MM.1S (cell line): ENCODE measurements around the gene DTYMK.

Experiments used
- DNase-seq: peaks from one replicate; pipeline ENCODE4 v3.0.0-alpha.2; 2015
- H2AFZ ChIP-seq: fragments of 300-600 bp; sonication (generic); 2 replicates; pipeline ENCODE4 v1.6.0; 2016; ENCODE audit warnings: antibody characterized with exemption, low read length
- H3F3A ChIP-seq: fragments of 300-600 bp; sonication (generic); 2 replicates; pipeline ENCODE4 v1.6.1; 2016; ENCODE audit warnings: mild to moderate bottlenecking, antibody characterized with exemption, low read length, moderate library complexity, mixed read lengths; ENCODE audit not compliant: insufficient read depth
- H3K27ac ChIP-seq: fragments of 300-600 bp; sonication (generic); 2 replicates; pipeline ENCODE4 v1.5.1; 2016; ENCODE audit warnings: mild to moderate bottlenecking, low read length
- H3K27me3 ChIP-seq: fragments of 300-600 bp; sonication (generic); replicated peaks from 2 replicates; pipeline ENCODE4 v1.6.0; 2016; ENCODE audit warnings: low read length; ENCODE audit not compliant: insufficient read depth
- H3K36me3 ChIP-seq: fragments of 300-600 bp; sonication (generic); replicated peaks from 2 replicates; pipeline ENCODE4 v1.6.1; 2016; ENCODE audit warnings: mild to moderate bottlenecking, low read length, mixed read lengths; ENCODE audit not compliant: insufficient read depth
- H3K4me1 ChIP-seq: fragments of 300-600 bp; sonication (generic); 2 replicates; pipeline ENCODE4 v1.6.1; 2016; ENCODE audit warnings: low read length, mixed read lengths
- H3K4me2 ChIP-seq: fragments of 300-600 bp; sonication (generic); 2 replicates; pipeline ENCODE4 v1.6.0; 2016; ENCODE audit warnings: low read depth, low read length
- H3K4me3 ChIP-seq: fragments of 300-600 bp; sonication (generic); 2 replicates; pipeline ENCODE4 v1.5.1; 2016; ENCODE audit warnings: low read length, mixed read lengths
- H3K79me2 ChIP-seq: fragments of 300-600 bp; sonication (generic); 2 replicates; pipeline ENCODE4 v1.6.1; 2016; ENCODE audit warnings: mixed run types, low read length, mixed read lengths
- H3K9ac ChIP-seq: fragments of 300-600 bp; sonication (generic); 2 replicates; pipeline ENCODE4 v1.6.1; 2016; ENCODE audit warnings: low read length, mixed read lengths
- H3K9me2 ChIP-seq: fragments of 300-600 bp; sonication (generic); replicated peaks from 2 replicates; pipeline ENCODE4 v1.6.1; 2016; ENCODE audit warnings: mild to moderate bottlenecking, low read length, mixed read lengths; ENCODE audit not compliant: insufficient read depth
- H3K9me3 ChIP-seq: fragments of 300-600 bp; sonication (generic); replicated peaks from 2 replicates; pipeline ENCODE4 v1.6.1; 2016; ENCODE audit warnings: mild to moderate bottlenecking, low read length, mixed read lengths; ENCODE audit not compliant: insufficient read depth
- H4K20me1 ChIP-seq: fragments of 300-600 bp; sonication (generic); 2 replicates; pipeline ENCODE4 v1.6.1; 2016; ENCODE audit warnings: mild to moderate bottlenecking, low read length, moderate library complexity, mixed read lengths; ENCODE audit not compliant: insufficient read depth
- EZH2 ChIP-seq: fragments of 300-600 bp; sonication (generic); optimal IDR thresholded peaks from 2 replicates; pipeline ENCODE3; 2017; ENCODE audit warnings: low read depth, mild to moderate bottlenecking, antibody characterized with exemption, low read length, mixed read lengths
- EZH2phosphoT487 ChIP-seq: fragments of 300-600 bp; sonication (generic); IDR thresholded peaks from 2 replicates; pipeline ENCODE4 v1.6.1; 2018; ENCODE audit warnings: antibody characterized with exemption, low read length
- TF ChIP-seq, protein P1 (sequence below): fragments of 300-600 bp; sonication (generic); IDR thresholded peaks from 2 replicates; pipeline ENCODE4 v1.5.1; 2016; ENCODE audit warnings: antibody characterized with exemption, low read length, mixed read lengths

DTYMK gene

DNA sequence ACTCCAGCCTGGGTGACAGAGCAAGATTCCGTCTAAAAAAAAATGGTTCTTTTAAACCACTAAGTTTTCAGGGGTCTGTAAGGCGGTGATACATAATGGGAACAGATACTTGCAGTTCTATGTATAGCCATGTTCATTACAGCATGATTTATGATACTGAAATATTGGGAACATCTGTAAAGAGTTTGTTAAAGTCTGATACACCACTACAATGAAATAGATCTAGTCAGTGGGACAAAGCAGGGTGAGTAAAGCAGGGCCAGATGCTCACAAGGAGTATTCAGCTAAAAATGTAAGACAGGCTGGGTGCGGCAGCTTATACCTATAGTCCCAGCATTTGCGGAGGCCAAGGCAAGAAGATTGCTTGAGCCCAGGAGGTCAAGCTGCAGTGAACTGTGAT, 9.0 kb upstream of the DTYMK start:
- no peaks in the 10 kb centered on the region for H3K9me3 ChIP-seq
- no peak overlapping the region for H3K4me2 ChIP-seq
- H3K9me2 ChIP-seq = no peaks in the 10 kb centered on the region
- H2AFZ ChIP-seq = no peak overlapping the region
- H3K36me3 ChIP-seq = no peaks in the 10 kb centered on the region
- no peak overlapping the region for H3K4me3 ChIP-seq
- no peaks in the 10 kb centered on the region for H3K4me1 ChIP-seq
- H3K27me3 ChIP-seq = no peaks in the 10 kb centered on the region
- TF ChIP-seq EZH2 (no peak), EZH2phosphoT487 (no peak)
- TF ChIP-seq, protein P1, sequence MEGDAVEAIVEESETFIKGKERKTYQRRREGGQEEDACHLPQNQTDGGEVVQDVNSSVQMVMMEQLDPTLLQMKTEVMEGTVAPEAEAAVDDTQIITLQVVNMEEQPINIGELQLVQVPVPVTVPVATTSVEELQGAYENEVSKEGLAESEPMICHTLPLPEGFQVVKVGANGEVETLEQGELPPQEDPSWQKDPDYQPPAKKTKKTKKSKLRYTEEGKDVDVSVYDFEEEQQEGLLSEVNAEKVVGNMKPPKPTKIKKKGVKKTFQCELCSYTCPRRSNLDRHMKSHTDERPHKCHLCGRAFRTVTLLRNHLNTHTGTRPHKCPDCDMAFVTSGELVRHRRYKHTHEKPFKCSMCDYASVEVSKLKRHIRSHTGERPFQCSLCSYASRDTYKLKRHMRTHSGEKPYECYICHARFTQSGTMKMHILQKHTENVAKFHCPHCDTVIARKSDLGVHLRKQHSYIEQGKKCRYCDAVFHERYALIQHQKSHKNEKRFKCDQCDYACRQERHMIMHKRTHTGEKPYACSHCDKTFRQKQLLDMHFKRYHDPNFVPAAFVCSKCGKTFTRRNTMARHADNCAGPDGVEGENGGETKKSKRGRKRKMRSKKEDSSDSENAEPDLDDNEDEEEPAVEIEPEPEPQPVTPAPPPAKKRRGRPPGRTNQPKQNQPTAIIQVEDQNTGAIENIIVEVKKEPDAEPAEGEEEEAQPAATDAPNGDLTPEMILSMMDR = no peak
- no peaks in the 10 kb centered on the region for H3F3A ChIP-seq
- no peaks in the 10 kb centered on the region for H3K79me2 ChIP-seq
- DNase-seq = no peak
- H3K27ac ChIP-seq = no peak overlapping the region
- no peaks in the 10 kb centered on the region for H4K20me1 ChIP-seq
- no peak overlapping the region for H3K9ac ChIP-seq

DNA sequence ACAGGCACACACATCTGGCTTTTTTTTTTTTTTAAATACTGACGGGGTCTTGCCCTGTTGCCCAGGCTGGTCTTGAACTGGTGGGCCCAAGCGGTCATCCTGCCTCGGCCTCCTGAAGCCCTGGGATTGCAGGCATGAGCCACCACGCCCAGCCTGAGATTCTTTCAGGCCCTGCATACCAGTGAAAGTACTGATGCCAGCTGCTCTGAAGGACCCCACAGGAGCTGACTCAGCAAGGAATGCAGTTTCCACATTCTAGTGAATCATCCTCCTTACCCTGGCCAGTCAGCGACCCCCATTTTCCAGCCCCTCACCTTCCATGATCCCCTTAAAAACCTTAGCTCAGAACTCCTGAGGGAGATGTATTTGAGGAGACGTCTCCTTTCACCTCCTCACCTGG, 5.8 kb upstream of the DTYMK start:
- TF ChIP-seq EZH2 = no peak
- TF ChIP-seq, protein P1 = no peak
- TF ChIP-seq EZH2phosphoT487 = no peak
- no peaks in the 10 kb centered on the region for H3K27me3 ChIP-seq
- H4K20me1 ChIP-seq = no peaks in the 10 kb centered on the region
- H3K9ac ChIP-seq = no peak overlapping the region
- H3K27ac ChIP-seq = no peak overlapping the region
- no peaks in the 10 kb centered on the region for H3F3A ChIP-seq
- no peaks in the 10 kb centered on the region for H3K36me3 ChIP-seq
- DNase-seq = no peak
- H2AFZ ChIP-seq = no peak overlapping the region
- H3K4me1 ChIP-seq = 0 out of 2 replicates have a peak, but pooled peaks cover 3% of the 10 kb centered on the region
- H3K9me2 ChIP-seq = no peaks in the 10 kb centered on the region
- H3K9me3 ChIP-seq = no peaks in the 10 kb centered on the region
- H3K79me2 ChIP-seq = peaks cover 20% of the 10 kb centered on the region
- no peak overlapping the region for H3K4me2 ChIP-seq
- no peak overlapping the region for H3K4me3 ChIP-seq

- no peaks in the 10 kb centered on the region for H3F3A ChIP-seq
- H3K4me2 ChIP-seq = no peak overlapping the region
- TF ChIP-seq EZH2 = no peak
- no peak for TF ChIP-seq EZH2phosphoT487
- TF ChIP-seq, protein P1 = no peak
- no peak overlapping the region for H3K4me3 ChIP-seq
- H3K79me2 ChIP-seq = peaks cover 37% of the 10 kb centered on the region
- peaks cover 8% of the 10 kb centered on the region; the same call in 1 of the 2 replicates for H3K4me1 ChIP-seq
- no peaks in the 10 kb centered on the region for H3K36me3 ChIP-seq
- no peak for DNase-seq
- H2AFZ ChIP-seq = no peak overlapping the region
- no peaks in the 10 kb centered on the region for H3K9me2 ChIP-seq
- no peaks in the 10 kb centered on the region for H3K9me3 ChIP-seq
- no peaks in the 10 kb centered on the region for H4K20me1 ChIP-seq
- no peaks in the 10 kb centered on the region for H3K27me3 ChIP-seq
- H3K27ac ChIP-seq = no peak overlapping the region
- no peak overlapping the region for H3K9ac ChIP-seq
These were observed 3.6 kb upstream of the DTYMK start for GRCh38 chr2:241690202-241690717.
